ENCODE data around the gene TUBA4A.
"Not testable (repeated sequence)": the region's sequence is repeated elsewhere in the genome, so short reads cannot be mapped to it uniquely, and the experiment has no call there.

Gene TUBA4A

DNA sequence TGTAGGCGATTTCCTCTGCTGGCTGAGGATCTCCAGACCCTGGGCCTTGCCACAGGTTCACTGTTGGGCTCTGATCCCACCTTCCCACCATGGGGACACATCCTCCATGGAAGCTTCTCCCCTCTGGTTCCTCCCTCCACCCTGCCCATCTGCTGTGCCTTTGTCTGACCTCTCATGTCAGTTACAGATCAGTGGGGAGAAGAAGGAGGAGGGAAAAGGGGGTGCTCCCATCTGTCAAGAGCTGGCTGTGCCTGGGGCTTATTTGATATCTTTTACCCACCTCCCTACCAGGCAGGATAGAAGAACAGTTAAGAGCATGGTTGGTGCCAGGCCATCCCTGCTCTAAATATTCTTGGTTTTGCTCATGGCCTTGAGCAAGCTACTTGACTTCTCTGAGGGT lies 13.2 kb upstream of the TUBA4A start:
- FAIRE-seq, result no peak

DNA sequence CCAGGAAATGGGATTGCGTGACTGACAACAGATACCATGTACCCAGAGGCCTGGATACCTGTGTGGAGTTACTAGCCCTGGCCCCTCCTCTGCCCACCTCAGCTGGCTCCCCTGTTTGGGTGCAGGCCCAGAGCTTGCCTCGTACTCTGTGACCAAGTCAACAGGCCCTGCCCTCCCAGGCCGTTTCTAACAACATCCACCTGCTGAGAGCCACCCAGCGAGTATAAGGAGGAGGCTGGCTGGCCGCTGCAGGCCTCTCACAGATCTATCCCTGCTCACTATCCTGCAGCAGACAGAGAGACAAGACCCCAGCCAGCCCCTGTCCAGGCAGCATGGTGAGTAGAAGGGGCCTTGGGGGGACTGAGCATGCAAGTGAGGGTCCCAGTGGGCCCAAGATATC lies 12.5 kb upstream of the TUBA4A start:
- FAIRE-seq, result no peak

DNA sequence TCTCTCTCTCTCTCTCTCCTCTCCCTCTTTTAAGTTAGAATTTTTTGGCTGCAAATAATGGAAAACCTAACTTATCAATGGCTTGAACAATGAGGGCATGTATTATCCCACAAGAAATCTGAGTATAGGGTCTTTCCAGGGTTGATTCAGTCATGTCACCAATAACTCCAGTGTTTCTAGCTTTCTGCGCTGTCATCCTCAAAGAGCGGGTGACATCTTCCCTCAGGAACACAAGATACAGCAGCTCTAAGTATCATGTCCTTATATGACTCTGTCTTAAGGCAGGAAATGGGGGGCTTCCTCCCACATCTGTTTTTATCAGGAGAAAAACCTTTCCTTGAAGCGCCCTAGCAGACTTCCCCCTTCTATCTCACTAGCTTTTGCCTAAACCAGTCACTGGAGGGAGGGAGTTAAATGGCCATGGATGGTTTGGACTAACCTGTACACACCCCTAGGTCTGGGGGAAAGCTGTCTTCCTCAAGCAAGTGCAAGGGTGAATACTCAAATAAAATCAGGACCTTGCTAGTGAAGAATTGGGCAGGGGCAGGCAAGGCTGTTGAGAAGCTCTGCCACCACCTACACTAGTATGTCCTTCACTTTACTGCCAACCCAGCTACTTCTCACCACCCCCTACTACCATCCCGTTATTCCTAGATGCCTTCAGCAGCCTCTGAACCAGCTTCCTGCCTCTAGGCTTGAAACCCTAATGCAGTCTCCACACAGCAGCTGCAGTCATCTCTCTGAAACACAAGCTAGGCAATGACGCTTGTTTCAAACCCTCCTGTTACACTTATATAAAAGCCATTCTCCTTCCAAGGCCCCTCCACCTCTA lies 7.5 kb upstream of the TUBA4A start:
- no peak for FAIRE-seq

- FAIRE-seq, result not testable (repeated sequence)
These were observed 5.2 kb upstream of the TUBA4A start for GRCh38 chr2:219258942-219259341.

GRCh38 chr2:219254590-219255201 lies 978 bp upstream of the TUBA4A start:
- FAIRE-seq, result no peak

GRCh38 chr2:219252900-219253752 lies 592 bp downstream of the TUBA4A start, which contains the start of gene TUBA4B:
Gene TUBA4B, plus strand, starts transcription at chr2:219253243. Its CDS starts 165 bp downstream, at chr2:219253408.
- no peak for FAIRE-seq

GRCh38 chr2:219252570-219252899 lies 1.2 kb downstream of the TUBA4A start:
- no peak for FAIRE-seq

DNA sequence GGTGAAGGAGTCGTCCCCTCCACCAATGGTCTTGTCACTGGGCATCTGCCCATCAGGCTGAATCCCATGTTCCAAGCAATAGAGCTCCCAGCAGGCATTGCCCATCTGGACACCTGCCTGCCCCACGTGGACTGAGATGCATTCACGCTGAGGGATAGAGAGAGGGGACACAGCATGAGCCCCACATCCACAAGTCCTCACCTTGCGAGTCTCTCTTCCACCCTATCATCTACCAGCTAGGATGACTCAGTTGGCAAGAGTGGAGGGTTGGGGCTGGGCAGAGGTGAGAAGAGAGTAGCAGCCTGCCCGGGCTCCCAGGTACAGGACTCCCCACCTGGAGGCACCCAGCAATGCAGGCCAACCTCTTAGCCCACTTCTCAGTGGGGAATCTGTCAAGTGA lies 1.6 kb downstream of the TUBA4A start:
- FAIRE-seq, result no peak

DNA sequence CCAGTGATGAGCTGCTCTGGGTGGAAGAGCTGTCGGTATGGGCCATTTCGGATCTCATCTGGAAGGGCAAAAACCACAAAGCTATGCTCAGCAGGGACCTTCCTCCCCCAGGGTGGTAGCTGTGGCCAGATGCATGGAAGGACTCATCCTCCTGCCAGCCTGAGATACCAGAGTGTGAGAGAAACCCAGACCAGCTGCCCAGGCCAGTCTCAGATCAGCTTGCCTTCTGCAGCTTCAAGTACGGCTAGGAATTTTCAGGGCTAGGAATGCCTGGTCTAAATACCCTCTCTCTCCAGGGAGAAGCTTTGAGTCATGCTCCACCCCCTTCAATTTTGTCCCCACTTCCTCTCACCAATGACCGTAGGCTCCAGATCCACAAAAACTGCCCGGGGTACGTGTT lies 2.1 kb downstream of the TUBA4A start:
- no peak for FAIRE-seq

DNA sequence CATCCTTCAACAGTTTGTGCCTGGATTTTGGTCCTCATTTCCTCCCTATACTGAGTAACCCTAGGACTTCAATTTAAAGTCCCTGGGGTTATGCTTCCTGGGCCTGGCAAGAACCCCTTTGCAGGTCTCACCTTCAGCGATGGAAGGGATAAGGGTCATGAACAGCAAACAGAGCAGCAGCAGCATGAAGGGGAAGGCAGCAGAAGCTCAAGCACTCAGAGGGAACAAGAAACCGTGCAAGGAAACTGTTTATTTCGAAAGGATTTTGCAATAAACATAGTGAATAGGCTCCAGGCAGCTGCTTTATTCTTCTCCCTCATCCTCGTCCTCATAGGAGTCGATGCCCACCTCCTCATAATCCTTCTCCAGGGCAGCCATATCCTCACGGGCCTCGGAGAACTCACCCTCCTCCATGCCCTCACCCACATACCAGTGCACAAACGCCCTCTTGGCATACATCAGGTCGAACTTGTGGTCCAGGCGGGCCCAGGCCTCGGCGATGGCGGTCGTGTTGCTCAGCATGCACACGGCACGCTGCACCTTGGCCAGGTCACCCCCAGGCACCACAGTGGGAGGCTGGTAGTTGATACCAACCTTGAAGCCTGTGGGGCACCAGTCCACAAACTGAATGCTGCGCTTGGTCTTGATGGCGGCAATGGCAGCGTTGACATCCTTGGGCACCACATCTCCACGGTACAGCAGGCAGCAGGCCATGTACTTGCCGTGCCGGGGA lies 3.5 kb downstream of the TUBA4A start:
- FAIRE-seq, result no peak

- no peak for FAIRE-seq
These were observed 4.3 kb downstream of the TUBA4A start for GRCh38 chr2:219249203-219249980.

GRCh38 chr2:219248845-219249202 lies 4.9 kb downstream of the TUBA4A start:
- FAIRE-seq, result no peak

GRCh38 chr2:219247678-219248642 lies 5.8 kb downstream of the TUBA4A start:
- FAIRE-seq, result no peak

- no peak for FAIRE-seq
These were observed 7.2 kb downstream of the TUBA4A start for GRCh38 chr2:219246559-219246958.

GRCh38 chr2:219245899-219246230 lies 7.9 kb downstream of the TUBA4A start:
- FAIRE-seq, result no peak

- FAIRE-seq, result no peak
These were observed 8.4 kb downstream of the TUBA4A start, which contains the start of the genes GLB1L and STK16 for GRCh38 chr2:219245148-219245898. Gene GLB1L, minus strand, starts transcription at chr2:219245444. Its CDS starts 1,871 bp downstream, at chr2:219243573. Gene STK16, plus strand, starts transcription at chr2:219245479. Its CDS starts 521 bp downstream, at chr2:219246000.

DNA sequence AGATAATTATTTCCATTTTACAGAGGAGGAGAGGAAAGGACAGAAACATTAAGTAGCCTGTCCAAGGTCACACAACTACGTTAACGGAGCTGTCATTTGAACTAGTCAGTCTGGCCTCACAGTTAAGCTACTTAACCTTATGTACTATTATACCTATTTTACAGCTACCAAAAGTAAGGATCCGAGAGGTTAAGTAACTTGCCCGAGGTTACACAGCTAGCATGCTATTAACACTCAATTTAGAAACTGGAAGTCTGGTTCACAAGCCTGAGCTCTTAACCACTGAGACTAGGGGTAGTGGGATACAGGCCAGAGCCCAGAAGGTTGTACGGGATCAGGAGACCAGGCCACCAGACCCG lies 8.9 kb downstream of the TUBA4A start:
- no peak for FAIRE-seq

- FAIRE-seq, result no peak
These were observed 10.4 kb downstream of the TUBA4A start for GRCh38 chr2:219243291-219243761.

GRCh38 chr2:219234331-219234730 lies 19.4 kb downstream of the TUBA4A start:
- FAIRE-seq, result no peak

GRCh38 chr2:219230059-219230540 lies 23.6 kb downstream of the TUBA4A start:
- FAIRE-seq, result no peak

All from colon (tissue), 2 donors.